B cell (primary cell): ENCODE measurements around the gene UNC13D. TPM values are rescaled to one million over a fixed set of nuclear protein-coding genes. Genes with fewer than 3 reads are reported as not detected.

ENCODE experiments used
- ATAC-seq: fragments of 200-7000 bp; cut with Tn5 transposase; one replicate; pipeline ENCODE4 v1.10.0; 2021; ENCODE audit warnings: low read depth, mild to moderate bottlenecking, moderate number of reproducible peaks, moderate library complexity
- CTCF ChIA-PET: fragments of 350-600 bp; sonication (Branson Sonifier 250); formaldehyde crosslinking; loops from one replicate; lab custom pipeline; 2021; ENCODE audit warnings: antibody characterized with exemption, inconsistent platforms; lab: Charles Lee
- POLR2A ChIA-PET: fragments of 350-600 bp; sonication (Branson Sonifier 250); formaldehyde crosslinking; loops from one replicate; lab custom pipeline; 2021; ENCODE audit warnings: antibody characterized with exemption; lab: Charles Lee
- DNase-seq: peaks from one replicate; pipeline ENCODE4 v3.0.0; 2013
- H2AFZ ChIP-seq: 2 replicates; pipeline ENCODE4 v1.6.1; 2012; ENCODE audit warnings: mild to moderate bottlenecking, low read depth, low read length; ENCODE audit not compliant: insufficient read depth, poor library complexity, severe bottlenecking
- H3K27ac ChIP-seq, 2 donors: 1 replicate in 1 of 2; 2 replicates in 1 of 2; pipeline ENCODE4 v1.5.1; 2012 to 2013; ENCODE audit warnings: low read length in 2 of 2, mild to moderate bottlenecking in 2 of 2, moderate library complexity in 1 of 2
- H3K27me3 ChIP-seq, 4 experiments: fragments of 200-600 bp in 1 of 4; sonication (generic) in 1 of 4; replicated peaks in 1 of 4; 1 replicate in 2 of 4; 2 replicates in 2 of 4; pipeline versions ENCODE4 v1.6.1 to v1.7.0; 2013 to 2016; ENCODE audit warnings: low read length in 3 of 4, mild to moderate bottlenecking in 2 of 4, mixed read lengths in 1 of 4, moderate library complexity in 1 of 4; ENCODE audit not compliant: insufficient read depth in 4 of 4, control insufficient read depth in 3 of 4; ENCODE audit errors: control extremely low read depth in 1 of 4
- H3K36me3 ChIP-seq, 2 experiments: replicated peaks in 1 of 2; 1 replicate in 1 of 2; 2 replicates in 1 of 2; pipeline versions ENCODE4 v1.6.1 to v1.7.1; 2013; ENCODE audit warnings: low read length in 1 of 2; ENCODE audit not compliant: insufficient read depth in 2 of 2, control insufficient read depth in 1 of 2; ENCODE audit errors: control extremely low read depth in 1 of 2, extremely low read depth in 1 of 2
- H3K4me1 ChIP-seq, 2 donors: fragments of 200-600 bp in 1 of 2; sonication (generic) in 1 of 2; 1 replicate in 1 of 2; 2 replicates in 1 of 2; pipeline versions ENCODE4 v1.5.1 to v1.6.1; 2013 to 2017; ENCODE audit warnings: low read length in 2 of 2; ENCODE audit not compliant: control insufficient read depth in 2 of 2, insufficient read depth in 2 of 2
- H3K4me2 ChIP-seq: replicated peaks from 2 replicates; pipeline ENCODE3; 2012; ENCODE audit warnings: mild to moderate bottlenecking, low read depth, low read length; ENCODE audit not compliant: poor library complexity, severe bottlenecking
- H3K4me3 ChIP-seq, 5 experiments: fragments of 200-600 bp in 1 of 5; sonication (generic) in 1 of 5; 1 replicate in 3 of 5; 2 replicates in 2 of 5; pipeline versions ENCODE4 v1.5.1 to v1.7.0; 2011 to 2016; ENCODE audit warnings: low read length in 4 of 5, mild to moderate bottlenecking in 4 of 5, low read depth in 2 of 5, control low read depth in 1 of 5, moderate library complexity in 1 of 5; ENCODE audit not compliant: insufficient read depth in 1 of 5; ENCODE audit errors: control extremely low read depth in 1 of 5, extremely low read depth in 1 of 5
- H3K79me2 ChIP-seq: fragments of 200-600 bp; sonication (generic); one replicate; pipeline ENCODE4 v1.6.0; 2016; ENCODE audit warnings: low read length; ENCODE audit not compliant: control insufficient read depth, insufficient read depth
- H3K9ac ChIP-seq: fragments of 200-600 bp; sonication (generic); 2 replicates; pipeline ENCODE4 v1.6.1; 2017; ENCODE audit warnings: mild to moderate bottlenecking, low read length, moderate library complexity
- H3K9me3 ChIP-seq, 3 donors: one replicate each; pipeline versions ENCODE4 v1.6.1 to v1.7.1; 2013; ENCODE audit warnings: low read length in 2 of 3; ENCODE audit not compliant: control insufficient read depth in 2 of 3, insufficient read depth in 1 of 3; ENCODE audit errors: control extremely low read depth in 1 of 3
- H4K20me1 ChIP-seq: 2 replicates; pipeline ENCODE4 v1.6.0; 2012; ENCODE audit warnings: mild to moderate bottlenecking, low read length; ENCODE audit not compliant: insufficient read depth, control insufficient read depth, poor library complexity, severe bottlenecking
- H3K27ac Mint-ChIP-seq: one replicate; pipeline ENCODE4 v1.8.0; 2021; ENCODE audit warnings: mixed read lengths
- H3K27me3 Mint-ChIP-seq: one replicate; pipeline ENCODE4 v1.8.0; 2021; ENCODE audit warnings: mixed read lengths
- H3K4me1 Mint-ChIP-seq: one replicate; pipeline ENCODE4 v1.8.0; 2021; ENCODE audit warnings: mixed read lengths
- H3K4me3 Mint-ChIP-seq: one replicate; pipeline ENCODE4 v1.8.0; 2021; ENCODE audit warnings: mixed read lengths
- H3K9me3 Mint-ChIP-seq: one replicate; pipeline ENCODE4 v1.8.0; 2022; ENCODE audit warnings: mixed read lengths; ENCODE audit not compliant: insufficient read depth
- CTCF ChIP-seq: fragments of 200-600 bp; IDR thresholded peaks from one replicate; pipeline ENCODE4 v1.8.0; 2022; ENCODE audit warnings: antibody characterized with exemption, mild to moderate bottlenecking
- EZH2 ChIP-seq: IDR thresholded peaks from 2 replicates; pipeline ENCODE4 v1.6.1; 2012; ENCODE audit warnings: borderline replicate concordance, low read depth, mild to moderate bottlenecking, moderate library complexity, low read length; ENCODE audit not compliant: insufficient read depth, poor library complexity, severe bottlenecking
- whole genome bisulfite sequencing: methylation state at CpG from one replicate; pipeline ENCODE4 v1.1.5; 2013; ENCODE audit warnings: missing lambda C conversion rate; ENCODE audit not compliant: insufficient coverage; 5-methylcytosine and 5-hydroxymethylcytosine counted together
- intact Hi-C: fragments of 100-400 bp; cut with micrococcal nuclease; formaldehyde crosslinking; loops from one replicate; pipeline ENCODE4 v1.10.0; 2022
- polyA plus RNA-seq: library from polyadenylated mRNA; depleted of rRNA; stranded (reverse); fragments of >200 nt; gene quantifications from 2 replicates; pipeline ENCODE4 v1.2.3, GENCODE V29; 2012
- total RNA-seq, 2 donors: library from RNA; stranded (reverse); fragments of 120-200 nt in 1 of 2; gene quantifications; 1 replicate in 1 of 2; 2 replicates in 1 of 2; pipeline versions ENCODE4 v1.2.3 to v1.2.4, GENCODE V29; 2013 to 2022

Gene UNC13D
- total and polyA plus RNA-seq, 2 donors (not counting 1 experiment from before 2014, with no cell fraction given): 101 to 107 TPM

- no peak for ATAC-seq
- no peak overlapping the region for H3K27ac Mint-ChIP-seq
- intact Hi-C loops: loop anchor here (10.0 kb wide), 2 partner anchors 155 to 185 kb away; partner anchors contain the start of genes CDK3, RECQL5 and SAP30BP
Measured at GRCh38 chr17:75849724-75850123, 5.5 kb upstream of the UNC13D start.

More at GRCh38 chr17:75849724-75850123, 5.5 kb upstream of the UNC13D start:
- no peak overlapping the region for H3K4me3 ChIP-seq
- peaks cover 36% of the 10 kb centered on the region for H3K4me1 Mint-ChIP-seq
- H3K27me3 Mint-ChIP-seq: no peaks in the 10 kb centered on the region
- H3K9me3 Mint-ChIP-seq: no peaks in the 10 kb centered on the region
- no peak overlapping the region for H3K4me2 ChIP-seq
- POLR2A ChIA-PET: interaction anchor here (1.2 kb wide), 1 partner anchor 73 kb away, joined by 4 read pairs; no protein-coding TSS in a partner anchor
- 95% methylated on average over 9 of the region's 9 CpGs for WGBS
- H3K36me3 ChIP-seq: peaks cover 7 to 62% of the 10 kb centered on the region in 2 experiments
- TF ChIP-seq CTCF (no peak), EZH2 (no peak)
- no peak for DNase-seq
- H3K27me3 ChIP-seq: no peaks in the 10 kb centered on the region
- no peaks in the 10 kb centered on the region for H3K9me3 ChIP-seq
- H2AFZ ChIP-seq: no peak overlapping the region
- peaks cover 18% of the 10 kb centered on the region for H4K20me1 ChIP-seq
- no peak overlapping the region for H3K4me3 Mint-ChIP-seq
- CTCF ChIA-PET: interaction anchor here (0.5 to 7.2 kb wide), 7 partner anchors 10 to 175 kb away, joined by 3 to 50 read pairs (median 5); partner anchors contain the start of genes GALK1 and TRIM47
- no peak overlapping the region for H3K27ac ChIP-seq
- H3K9ac ChIP-seq: no peak overlapping the region
- peaks cover 51% of the 10 kb centered on the region for H3K79me2 ChIP-seq
- H3K4me1 ChIP-seq: peaks cover 18 to 37% of the 10 kb centered on the region in 2 donors
